H1 (cell line): Measurements from ENCODE around the gene CHPF2. TPM values are rescaled to one million over a fixed set of nuclear protein-coding genes. Genes with fewer than 3 reads are reported as not detected.

Experiments used
- BRCA1 ChIP-seq: IDR thresholded peaks from 2 replicates; pipeline ENCODE4 v1.6.1; 2012; ENCODE audit warnings: low read depth, low read length, improper control_type of control experiment
- EZH2 ChIP-seq: fragments of 200-600 bp; sonication (generic); IDR thresholded peaks from 2 replicates; pipeline ENCODE4 v1.7.1; 2012; ENCODE audit warnings: low read depth, mild to moderate bottlenecking, moderate library complexity, low read length, inconsistent platforms; ENCODE audit not compliant: severe bottlenecking
- HDAC2 ChIP-seq, 2 experiments: fragments of 300-600 bp in 1 of 2; sonication (generic) in 1 of 2; IDR thresholded peaks; 2 replicates each; pipeline ENCODE4 v1.6.1; 2011 to 2012; ENCODE audit warnings: low read depth in 2 of 2, low read length in 2 of 2, mild to moderate bottlenecking in 2 of 2, moderate library complexity in 2 of 2, borderline replicate concordance in 1 of 2, inconsistent platforms in 1 of 2
- HDAC6 ChIP-seq: IDR thresholded peaks from one replicate; pipeline ENCODE4 v1.7.1; 2012; ENCODE audit warnings: low read depth, mild to moderate bottlenecking, inconsistent platforms, low read length, moderate library complexity
- POU5F1 ChIP-seq: IDR thresholded peaks from 2 replicates; pipeline ENCODE4 v1.6.1; 2011; ENCODE audit warnings: low read depth, mild to moderate bottlenecking, low read length, moderate library complexity
- RAD21 ChIP-seq, 2 experiments: IDR thresholded peaks in 1 of 2; conservative IDR thresholded peaks in 1 of 2; 2 replicates each; pipeline ENCODE4 v1.6.1; 2011; ENCODE audit warnings: low read depth in 2 of 2, low read length in 2 of 2, improper control_type of control experiment in 1 of 2, inconsistent platforms in 1 of 2, mild to moderate bottlenecking in 1 of 2, moderate library complexity in 1 of 2
- SUZ12 ChIP-seq: fragments of 200-600 bp; sonication (generic); IDR thresholded peaks from 2 replicates; pipeline ENCODE4 v1.6.1; 2012; ENCODE audit warnings: mild to moderate bottlenecking, inconsistent platforms, low read length, moderate library complexity, mixed read lengths
- TAF7 ChIP-seq: optimal IDR thresholded peaks from 2 replicates; pipeline ENCODE3; 2011; ENCODE audit warnings: low read depth, mild to moderate bottlenecking, inconsistent platforms, low read length, moderate library complexity, borderline replicate concordance
- polyA plus RNA-seq, 7 experiments: library from polyadenylated mRNA; depleted of rRNA in 3 of 7; stranded (reverse) in 5 of 7; unstranded in 2 of 7; fragments of >200 nt in 5 of 7; fragments of 200-250 nt in 2 of 7; gene quantifications; 1 replicate in 5 of 7; 2 replicates in 1 of 7; 4 replicates in 1 of 7; pipeline versions ENCODE4 v1.2.1 to v1.2.3, GENCODE V29; 2011 to 2013; ENCODE audit warnings: missing spikeins in 2 of 7, mixed read lengths in 2 of 7
- total RNA-seq: library from RNA; stranded (reverse); fragmentation: NEBNext Ultra II Directional; extraction: Animal tissue kit (Norgen Biotek cat#: 25700); gene quantifications from 2 replicates; pipeline ENCODE4 v1.2.1, GENCODE V29; 2021

The CHPF2 gene
- total and polyA plus RNA-seq, 2 of the 8 experiments (the other 6 are each of a cell fraction or from before 2014, with no cell fraction given), result 14.4 to 20.6 TPM

- TF ChIP-seq EZH2 (no peak), TAF7 (no peak), SUZ12 (no peak), POU5F1 (no peak), RAD21 (IDR thresholded peaks at IDR 0.05 in 1 of 2, conservative IDR thresholded peaks at IDR 0.05 in 1 of 2; ENCODE audit: low read depth in 2 of 2, low read length in 2 of 2) (no peak), BRCA1 (no peak), HDAC2 (IDR thresholded peaks at IDR 0.05; ENCODE audit: borderline replicate concordance in 1 of 2, low read depth in 2 of 2, low read length in 2 of 2) (no peak), HDAC6 (no peak)
Observed at GRCh38 chr7:151239837-151240459, 7.7 kb downstream of the CHPF2 start (continued).
